DMS 273 (cell line): Measurements from ENCODE around the gene TRDN.

Source experiments
- DNase-seq: peaks from one replicate; lab custom pipeline; 2025; ENCODE audit not compliant: unreplicated experiment; lab: John Stamatoyannopoulos, UW

TRDN gene, protein sequence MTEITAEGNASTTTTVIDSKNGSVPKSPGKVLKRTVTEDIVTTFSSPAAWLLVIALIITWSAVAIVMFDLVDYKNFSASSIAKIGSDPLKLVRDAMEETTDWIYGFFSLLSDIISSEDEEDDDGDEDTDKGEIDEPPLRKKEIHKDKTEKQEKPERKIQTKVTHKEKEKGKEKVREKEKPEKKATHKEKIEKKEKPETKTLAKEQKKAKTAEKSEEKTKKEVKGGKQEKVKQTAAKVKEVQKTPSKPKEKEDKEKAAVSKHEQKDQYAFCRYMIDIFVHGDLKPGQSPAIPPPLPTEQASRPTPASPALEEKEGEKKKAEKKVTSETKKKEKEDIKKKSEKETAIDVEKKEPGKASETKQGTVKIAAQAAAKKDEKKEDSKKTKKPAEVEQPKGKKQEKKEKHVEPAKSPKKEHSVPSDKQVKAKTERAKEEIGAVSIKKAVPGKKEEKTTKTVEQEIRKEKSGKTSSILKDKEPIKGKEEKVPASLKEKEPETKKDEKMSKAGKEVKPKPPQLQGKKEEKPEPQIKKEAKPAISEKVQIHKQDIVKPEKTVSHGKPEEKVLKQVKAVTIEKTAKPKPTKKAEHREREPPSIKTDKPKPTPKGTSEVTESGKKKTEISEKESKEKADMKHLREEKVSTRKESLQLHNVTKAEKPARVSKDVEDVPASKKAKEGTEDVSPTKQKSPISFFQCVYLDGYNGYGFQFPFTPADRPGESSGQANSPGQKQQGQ

DNA sequence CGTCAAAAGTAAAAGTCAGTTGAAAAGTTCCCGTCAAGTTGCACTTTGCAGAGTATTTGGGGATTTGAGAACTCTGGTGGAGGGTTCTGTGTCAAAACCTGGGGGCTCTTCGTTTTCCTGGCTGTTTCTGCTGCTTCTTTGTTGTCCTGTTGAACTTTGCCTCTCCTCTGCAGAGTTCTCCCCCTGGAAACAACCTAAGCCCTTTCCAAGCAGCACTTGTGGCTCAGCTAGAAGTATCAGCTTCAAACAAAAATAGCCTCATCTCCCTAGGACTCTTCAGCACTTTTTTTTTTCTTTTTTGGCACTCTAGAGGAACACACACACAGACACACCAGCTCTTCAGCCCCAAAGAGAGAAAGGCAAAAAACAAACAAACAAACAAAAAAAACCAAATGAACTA lies at the start of gene TRDN:
TSS of gene TRDN (minus strand) at position 169 of the 400 bp plus-strand sequence. CDS start 175 bp downstream, outside the sequence.
- DNase-seq = no peak

- no peak for DNase-seq
These were observed 45.3 kb upstream of the TRDN start for GRCh38 chr6:123681957-123682462.

DNA sequence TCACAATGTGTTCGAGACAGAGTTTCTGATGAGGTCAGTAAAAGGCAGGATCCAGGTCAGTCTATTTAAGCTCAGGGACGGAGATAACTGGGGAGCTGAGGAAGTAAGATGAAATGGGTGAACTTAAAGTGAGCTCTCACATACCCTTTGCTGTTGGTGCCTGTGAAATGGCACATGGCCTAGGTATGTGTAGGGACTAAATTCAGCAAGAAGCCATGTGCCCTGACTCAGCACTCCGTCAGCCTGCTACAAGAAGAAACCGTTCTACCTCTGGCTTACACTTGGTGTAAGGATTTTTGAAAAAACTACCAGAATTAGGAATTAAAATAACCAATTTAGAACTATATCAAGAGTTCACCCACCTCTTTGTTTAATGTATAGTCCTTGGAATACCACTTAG lies 41.1 kb upstream of the TRDN start:
- no peak for DNase-seq

- no peak for DNase-seq
These were observed 40.0 kb upstream of the TRDN start for GRCh38 chr6:123676793-123677192.

DNA sequence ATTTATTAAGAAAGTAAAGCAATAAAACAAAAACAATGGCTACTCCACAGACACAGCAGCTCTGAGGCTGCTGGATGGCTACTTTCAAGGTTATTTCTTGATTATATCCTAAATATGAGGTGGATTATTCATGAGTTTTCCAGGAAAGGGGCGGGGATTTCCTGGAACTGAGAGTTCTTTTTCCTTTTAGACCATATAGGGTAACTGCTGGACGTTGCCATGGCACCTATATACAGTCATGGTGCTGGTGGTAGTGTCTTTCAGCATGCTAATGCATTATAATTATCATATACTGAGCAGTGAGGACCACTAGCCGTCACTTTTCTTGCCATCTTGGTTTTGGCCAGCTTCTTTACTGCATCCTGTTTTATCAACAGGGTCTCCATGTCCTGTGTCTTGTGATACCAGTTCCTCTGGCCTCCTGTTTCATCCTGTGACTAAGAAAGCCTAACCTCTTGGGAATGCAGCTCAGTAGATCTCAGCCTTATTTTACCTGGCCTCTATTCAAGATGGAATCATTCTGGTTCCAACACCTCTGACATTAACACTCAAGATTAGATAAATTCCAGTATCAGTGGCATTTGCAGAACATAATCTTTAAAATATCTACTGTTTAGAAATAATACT lies 32.3 kb upstream of the TRDN start:
- DNase-seq = no peak

GRCh38 chr6:123668063-123668462 lies 31.3 kb upstream of the TRDN start:
- DNase-seq = no peak

GRCh38 chr6:123663436-123663835 lies 26.7 kb upstream of the TRDN start:
- no peak for DNase-seq

DNA sequence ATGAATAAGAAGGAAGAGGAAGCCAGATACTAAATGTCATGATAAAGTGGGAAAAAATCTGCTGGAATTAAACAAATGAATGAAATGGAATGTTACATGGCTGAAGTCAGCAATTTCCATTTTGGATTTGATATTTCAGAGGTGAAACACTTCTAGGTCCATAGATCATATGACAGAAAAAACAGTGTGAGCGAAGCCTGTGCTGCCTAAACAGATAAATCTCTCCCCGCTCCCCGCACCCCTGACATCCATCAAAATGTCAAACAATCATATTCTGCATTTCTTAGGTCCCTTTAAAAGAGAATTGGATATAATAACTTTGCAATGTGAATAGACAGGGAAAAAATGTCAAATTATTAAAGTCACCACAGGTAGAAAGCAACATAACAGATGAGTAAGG lies 26.0 kb upstream of the TRDN start:
- DNase-seq = no peak

DNA sequence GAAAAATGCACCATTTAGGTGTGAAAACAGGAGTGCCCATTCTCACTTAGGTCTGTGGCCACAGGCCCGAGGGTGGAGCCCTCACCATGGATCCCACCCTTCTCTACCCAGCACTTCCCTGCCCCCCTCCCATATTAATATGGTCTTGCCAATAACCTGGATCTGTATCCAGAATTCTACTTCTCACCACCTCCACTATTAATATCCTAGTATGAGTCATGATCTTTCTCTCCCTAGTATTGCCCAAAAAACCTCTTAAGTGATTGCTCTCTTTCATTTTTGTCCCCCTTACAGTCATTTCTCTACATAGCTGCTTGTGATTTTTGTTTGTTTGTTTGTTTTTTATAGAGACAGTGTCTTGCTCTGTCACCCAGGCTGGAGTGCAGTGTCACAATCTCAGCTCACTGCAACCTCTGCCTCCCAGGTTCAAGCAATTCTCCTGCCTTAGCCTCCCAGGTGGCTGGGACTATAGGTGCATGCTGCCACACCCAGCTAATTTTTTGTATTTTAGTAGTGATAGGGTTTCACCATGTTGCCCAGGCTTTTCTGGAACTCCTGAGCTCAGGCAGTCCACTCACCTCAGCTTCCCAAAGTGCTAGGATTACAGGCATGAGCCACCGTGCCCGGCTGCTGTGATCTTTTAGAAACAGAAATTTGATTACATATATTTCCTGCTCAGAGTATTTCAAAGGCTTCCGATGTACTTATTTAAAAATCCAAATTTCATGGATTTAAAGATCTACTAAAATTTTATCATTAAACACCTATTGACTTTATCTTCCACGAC lies 24.5 kb upstream of the TRDN start:
- no peak for DNase-seq

GRCh38 chr6:123659960-123660748 lies 23.4 kb upstream of the TRDN start:
- no peak for DNase-seq

DNA sequence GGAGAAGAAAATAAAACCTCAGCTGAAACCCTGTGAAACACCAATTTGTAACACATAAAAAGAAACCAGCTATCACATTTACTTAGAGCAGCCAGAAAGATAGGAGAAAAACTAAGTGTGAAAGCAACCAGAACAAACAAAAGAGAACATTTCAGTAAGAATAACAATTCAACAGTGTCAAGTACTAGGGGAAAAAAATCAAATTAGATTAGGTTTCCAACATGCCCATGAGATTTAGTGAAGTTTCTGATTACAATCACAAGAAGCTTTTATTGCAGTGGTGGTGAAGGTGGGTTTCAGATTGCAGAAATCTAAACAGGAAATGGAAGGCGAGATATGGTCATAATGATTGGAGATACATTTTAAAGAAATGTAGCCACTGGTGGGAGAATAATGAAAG lies 22.1 kb upstream of the TRDN start:
- no peak for DNase-seq

- no peak for DNase-seq
These were observed 19.0 kb upstream of the TRDN start for GRCh38 chr6:123655521-123656306.

- DNase-seq = no peak
These were observed 12.0 kb upstream of the TRDN start for GRCh38 chr6:123648723-123649122.

GRCh38 chr6:123648020-123648580 lies 11.3 kb upstream of the TRDN start:
- DNase-seq = no peak

DNA sequence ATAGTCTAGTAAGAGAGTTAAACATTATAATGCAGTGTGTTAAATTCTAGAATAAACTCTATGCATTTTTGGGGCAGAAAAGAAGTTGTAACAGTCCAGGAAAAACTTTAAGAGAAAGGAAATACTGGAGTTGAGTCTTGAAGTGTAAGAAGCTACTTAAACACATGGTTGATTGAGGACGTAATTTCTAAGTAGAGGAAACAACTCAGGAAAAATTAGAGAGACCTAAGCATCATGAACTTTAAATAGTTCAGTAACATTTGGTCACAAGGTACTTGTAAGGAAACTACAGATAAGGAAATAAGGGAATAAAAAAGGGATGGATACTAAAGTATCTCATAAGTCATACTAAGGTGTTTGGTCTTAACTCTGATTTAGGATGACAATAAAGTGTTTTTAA lies 4.7 kb upstream of the TRDN start:
- no peak for DNase-seq

DNA sequence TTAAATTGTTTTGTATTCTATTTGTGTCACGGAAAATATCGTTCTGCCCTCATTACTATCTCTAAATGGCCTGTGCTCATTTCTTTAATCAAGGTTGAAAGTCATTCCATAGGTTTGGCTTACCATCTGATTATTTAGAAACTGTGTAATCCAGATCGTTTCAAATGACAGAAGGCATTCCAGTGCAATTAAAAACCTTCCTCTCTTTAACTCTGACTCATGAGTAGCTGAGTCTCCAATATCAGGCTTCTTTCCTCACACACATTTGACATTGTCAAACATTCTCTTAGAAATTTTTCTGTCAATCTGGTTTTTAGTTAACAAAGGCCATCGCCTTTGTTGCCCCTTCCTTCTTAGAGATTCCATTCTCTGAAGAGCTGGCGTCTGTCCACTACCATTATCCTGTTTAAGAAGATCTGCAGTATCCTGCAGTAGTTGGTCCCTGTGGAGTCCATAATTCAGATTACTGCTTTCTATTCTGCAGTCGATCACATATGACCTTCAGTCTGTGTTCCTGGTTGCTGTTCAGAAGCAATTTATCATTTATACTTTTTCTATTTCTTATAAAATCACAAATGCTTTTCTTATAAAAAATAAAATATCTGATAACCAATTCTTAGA lies 3.9 kb upstream of the TRDN start:
- peak; percentile 10 for DNase-seq

- DNase-seq = no peak
These were observed 2.1 kb upstream of the TRDN start for GRCh38 chr6:123638865-123639264.

DNA sequence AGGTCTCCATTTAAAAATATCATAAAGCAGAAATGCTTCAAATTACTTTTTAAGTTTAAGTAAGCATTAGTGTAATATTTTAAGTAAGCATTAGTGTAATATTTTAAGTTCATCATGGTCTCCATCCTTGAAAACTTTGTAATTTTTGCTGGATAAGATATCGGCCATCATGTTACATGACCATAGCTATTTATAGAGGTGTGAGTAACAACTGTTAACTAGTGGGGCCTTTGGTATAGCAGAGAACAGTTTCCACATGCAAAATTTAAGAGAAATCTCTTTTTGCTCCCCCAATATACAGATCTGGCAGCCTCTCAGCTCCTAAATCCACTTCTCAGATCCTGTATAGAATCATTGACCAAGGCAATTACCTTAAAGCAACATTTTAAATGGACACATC lies 468 bp downstream of the TRDN start:
- DNase-seq = no peak

DNA sequence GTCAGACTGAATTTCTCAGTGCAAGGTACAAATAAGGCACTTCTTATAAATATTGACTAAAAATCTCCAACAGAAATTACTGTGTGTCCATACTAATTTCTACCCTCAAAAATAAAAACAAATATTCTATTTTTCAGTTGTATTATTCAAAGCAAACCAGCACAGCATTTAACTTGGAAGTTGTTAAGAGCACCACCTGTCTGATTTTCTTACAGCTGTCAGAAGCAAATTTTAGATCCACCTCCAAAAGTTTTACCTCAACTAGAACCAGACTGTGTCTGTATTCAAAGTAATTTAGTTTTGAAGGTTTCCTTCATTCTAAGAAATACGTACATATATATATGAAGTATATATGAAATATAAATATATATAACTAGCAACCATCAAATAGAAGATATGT lies 1.2 kb downstream of the TRDN start:
- DNase-seq = peak; percentile 4
